ENCODE results near the gene NEDD8. TPM values are rescaled to one million over a fixed set of nuclear protein-coding genes. Genes with fewer than 3 reads are reported as not detected.

NEDD8 gene
- total and polyA plus RNA-seq, 2 experiments from 2014 or later, result 130 to 418 TPM

- TF ChIP-seq REST (IDR thresholded peaks at IDR 0.05; ENCODE audit: unreplicated experiment) (no peak), ZNF114 (CRISPR knock-in tag; IDR thresholded peaks at IDR 0.05) (no peak), POLR2AphosphoS5 (IDR thresholded peaks at IDR 0.05; ENCODE audit: low read depth) (no peak), EZH2phosphoT487 (IDR thresholded peaks at IDR 0.05; ENCODE audit: unreplicated experiment) (no peak), JUNB (IDR thresholded peaks at IDR 0.05; ENCODE audit: unreplicated experiment) (no peak), NANOG (IDR thresholded peaks at IDR 0.05; ENCODE audit: borderline replicate concordance) (no peak), ZNF462 (CRISPR knock-in tag; IDR thresholded peaks at IDR 0.05) (no peak), CREB1 (CRISPR knock-in tag; IDR thresholded peaks at IDR 0.05; ENCODE audit: low read depth) (no peak), STAT1 (IDR thresholded peaks at IDR 0.05; ENCODE audit: unreplicated experiment) (no peak), EZH2 (IDR thresholded peaks at IDR 0.05; ENCODE audit: low read depth, unreplicated experiment) (no peak), ZNF331 (CRISPR knock-in tag; IDR thresholded peaks at IDR 0.05; ENCODE audit: low read depth) (no peak)
- TF ChIP-seq, protein P1, sequence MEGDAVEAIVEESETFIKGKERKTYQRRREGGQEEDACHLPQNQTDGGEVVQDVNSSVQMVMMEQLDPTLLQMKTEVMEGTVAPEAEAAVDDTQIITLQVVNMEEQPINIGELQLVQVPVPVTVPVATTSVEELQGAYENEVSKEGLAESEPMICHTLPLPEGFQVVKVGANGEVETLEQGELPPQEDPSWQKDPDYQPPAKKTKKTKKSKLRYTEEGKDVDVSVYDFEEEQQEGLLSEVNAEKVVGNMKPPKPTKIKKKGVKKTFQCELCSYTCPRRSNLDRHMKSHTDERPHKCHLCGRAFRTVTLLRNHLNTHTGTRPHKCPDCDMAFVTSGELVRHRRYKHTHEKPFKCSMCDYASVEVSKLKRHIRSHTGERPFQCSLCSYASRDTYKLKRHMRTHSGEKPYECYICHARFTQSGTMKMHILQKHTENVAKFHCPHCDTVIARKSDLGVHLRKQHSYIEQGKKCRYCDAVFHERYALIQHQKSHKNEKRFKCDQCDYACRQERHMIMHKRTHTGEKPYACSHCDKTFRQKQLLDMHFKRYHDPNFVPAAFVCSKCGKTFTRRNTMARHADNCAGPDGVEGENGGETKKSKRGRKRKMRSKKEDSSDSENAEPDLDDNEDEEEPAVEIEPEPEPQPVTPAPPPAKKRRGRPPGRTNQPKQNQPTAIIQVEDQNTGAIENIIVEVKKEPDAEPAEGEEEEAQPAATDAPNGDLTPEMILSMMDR (conservative IDR thresholded peaks at IDR 0.05; ENCODE audit: low read depth in 2 of 2), result no peak
- TF ChIP-seq, protein P2, sequence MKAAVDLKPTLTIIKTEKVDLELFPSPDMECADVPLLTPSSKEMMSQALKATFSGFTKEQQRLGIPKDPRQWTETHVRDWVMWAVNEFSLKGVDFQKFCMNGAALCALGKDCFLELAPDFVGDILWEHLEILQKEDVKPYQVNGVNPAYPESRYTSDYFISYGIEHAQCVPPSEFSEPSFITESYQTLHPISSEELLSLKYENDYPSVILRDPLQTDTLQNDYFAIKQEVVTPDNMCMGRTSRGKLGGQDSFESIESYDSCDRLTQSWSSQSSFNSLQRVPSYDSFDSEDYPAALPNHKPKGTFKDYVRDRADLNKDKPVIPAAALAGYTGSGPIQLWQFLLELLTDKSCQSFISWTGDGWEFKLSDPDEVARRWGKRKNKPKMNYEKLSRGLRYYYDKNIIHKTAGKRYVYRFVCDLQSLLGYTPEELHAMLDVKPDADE (IDR thresholded peaks at IDR 0.05), result no peak
- Histone ChIP-seq H2AFZ (no peak overlapping the region), H3K79me2 (replicated peaks; ENCODE audit: insufficient read depth) (no peaks in the 10 kb centered on the region; the same call in 1 of the 2 replicates), H3F3A (replicated peaks; ENCODE audit: low read depth) (no peaks in the 10 kb centered on the region), H3K36me3 (ENCODE audit: insufficient read depth) (no peaks in the 10 kb centered on the region), H3K4me1 (ENCODE audit: insufficient read depth) (0 out of 2 replicates have a peak, but pooled peaks cover 6% of the 10 kb centered on the region), H3K27ac (ENCODE audit: low read depth) (no peak overlapping the region), H3K27me3 (ENCODE audit: insufficient read depth) (no peaks in the 10 kb centered on the region), H4K20me1 (replicated peaks; ENCODE audit: insufficient read depth) (no peaks in the 10 kb centered on the region; the same call in 1 of the 2 replicates), H3K9me2 (ENCODE audit: insufficient read depth) (no peaks in the 10 kb centered on the region), H3K4me2 (no peak overlapping the region), H3K4me3 (no peak overlapping the region)
- Mint-ChIP-seq H3K4me1 (peaks cover 10% of the 10 kb centered on the region; the same call in 2 of the 3 replicates), H3K4me3 (no peak overlapping the region), H3K27ac (no peak overlapping the region), H3K9me3 (no peaks in the 10 kb centered on the region), H3K27me3 (ENCODE audit: insufficient read depth, low read depth, poor library complexity) (peaks cover 10% of the 10 kb centered on the region), H3K36me3 (ENCODE audit: low read depth) (no peaks in the 10 kb centered on the region)
- DNase-seq (ENCODE audit: low spot score), result no peak
- no peak for ATAC-seq
Measured at GRCh38 chr14:24277606-24278321, 45.6 kb upstream of the NEDD8 start.

All from GM23338 (cell line).